Measurements from ENCODE around the gene ERO1B. TPM values are rescaled to one million over a fixed set of nuclear protein-coding genes. Genes with fewer than 3 reads are reported as not detected.

Gene ERO1B
- total RNA-seq, 2 donors from 2014 or later: 4.9 to 5.6 TPM

- Mint-ChIP-seq H3K4me3 (no peak overlapping the region), H3K27me3 (ENCODE audit: insufficient read depth) (peaks cover 2% of the 10 kb centered on the region), H3K4me1 (no peaks in the 10 kb centered on the region), H3K36me3 (ENCODE audit: low read depth) (no peaks in the 10 kb centered on the region), H3K9me3 (no peaks in the 10 kb centered on the region), H3K27ac (no peak overlapping the region)
- no peaks in the 10 kb centered on the region for H3K4me1 ChIP-seq (ENCODE audit: control insufficient read depth, insufficient read depth, low read length)
- no peak for TF ChIP-seq CTCF (conservative IDR thresholded peaks at IDR 0.05)
- no peak for DNase-seq
- H3K27ac ChIP-seq (ENCODE audit: low read depth, low read length): no peak overlapping the region
- no peaks in the 10 kb centered on the region for H3K27me3 ChIP-seq (ENCODE audit: control insufficient read depth, insufficient read depth, low read length, poor library complexity, severe bottlenecking)
- H3K4me3 ChIP-seq (ENCODE audit: low read length): no peak overlapping the region
- H3K36me3 ChIP-seq (ENCODE audit: control insufficient read depth, insufficient read depth, low read length): no peaks in the 10 kb centered on the region
- no peak overlapping the region for H3K9ac ChIP-seq (ENCODE audit: extremely low read depth, low read length, poor library complexity, severe bottlenecking)
- no peaks in the 10 kb centered on the region for H3K9me3 ChIP-seq (ENCODE audit: control insufficient read depth, low read length)
These were observed 6.7 kb downstream of the ERO1B start for GRCh38 chr1:236275061-236275460.

GRCh38 chr1:236273358-236273757 lies 8.4 kb downstream of the ERO1B start:
- H3K9me3 Mint-ChIP-seq: no peaks in the 10 kb centered on the region
- no peaks in the 10 kb centered on the region for H3K36me3 ChIP-seq (ENCODE audit: control insufficient read depth, insufficient read depth, low read length)
- no peak overlapping the region for H3K27ac ChIP-seq (ENCODE audit: low read depth, low read length)
- H3K27me3 ChIP-seq (ENCODE audit: control insufficient read depth, insufficient read depth, low read length, poor library complexity, severe bottlenecking): no peaks in the 10 kb centered on the region
- H3K4me1 ChIP-seq (ENCODE audit: control insufficient read depth, insufficient read depth, low read length): no peaks in the 10 kb centered on the region
- no peaks in the 10 kb centered on the region for H3K36me3 Mint-ChIP-seq (ENCODE audit: low read depth)
- no peak overlapping the region for H3K27ac Mint-ChIP-seq
- no peak overlapping the region for H3K4me3 ChIP-seq (ENCODE audit: low read length)
- DNase-seq: no peak
- no peaks in the 10 kb centered on the region for H3K4me1 Mint-ChIP-seq
- no peaks in the 10 kb centered on the region for H3K9me3 ChIP-seq (ENCODE audit: control insufficient read depth, low read length)
- no peak for TF ChIP-seq CTCF (conservative IDR thresholded peaks at IDR 0.05)
- H3K4me3 Mint-ChIP-seq: no peak overlapping the region
- no peak overlapping the region for H3K9ac ChIP-seq (ENCODE audit: extremely low read depth, low read length, poor library complexity, severe bottlenecking)
- WGBS, 2 experiments (ENCODE audit: insufficient coverage in 1 of 2, insufficient read length in 1 of 2): 86 to 88% methylated on average over 2 of the region's 2 CpGs
- H3K27me3 Mint-ChIP-seq (ENCODE audit: insufficient read depth): no peaks in the 10 kb centered on the region

GRCh38 chr1:236269439-236269838 lies 12.3 kb downstream of the ERO1B start:
- no peaks in the 10 kb centered on the region for H3K4me1 ChIP-seq (ENCODE audit: control insufficient read depth, insufficient read depth, low read length)

More at GRCh38 chr1:236269439-236269838, 12.3 kb downstream of the ERO1B start:
- TF ChIP-seq CTCF (conservative IDR thresholded peaks at IDR 0.05): no peak
- no peaks in the 10 kb centered on the region for H3K27me3 Mint-ChIP-seq (ENCODE audit: insufficient read depth)
- Histone ChIP-seq H3K4me3 (ENCODE audit: low read length) (no peak overlapping the region), H3K27me3 (ENCODE audit: control insufficient read depth, insufficient read depth, low read length, poor library complexity, severe bottlenecking) (no peaks in the 10 kb centered on the region), H3K27ac (ENCODE audit: low read depth, low read length) (no peak overlapping the region), H3K36me3 (ENCODE audit: control insufficient read depth, insufficient read depth, low read length) (peaks cover 10% of the 10 kb centered on the region), H3K9me3 (ENCODE audit: control insufficient read depth, low read length) (no peaks in the 10 kb centered on the region), H3K9ac (ENCODE audit: extremely low read depth, low read length, poor library complexity, severe bottlenecking) (no peak overlapping the region)
- no peak overlapping the region for H3K4me3 Mint-ChIP-seq
- no peaks in the 10 kb centered on the region for H3K9me3 Mint-ChIP-seq
- no peaks in the 10 kb centered on the region for H3K4me1 Mint-ChIP-seq
- no peak for DNase-seq
- H3K36me3 Mint-ChIP-seq (ENCODE audit: low read depth): peaks cover 3% of the 10 kb centered on the region
- no peak overlapping the region for H3K27ac Mint-ChIP-seq
